EH (cell line): Measurements from ENCODE around the gene RELL2.

ENCODE experiments used
- DNase-seq: peaks from one replicate; pipeline ENCODE4 v3.0.0-alpha.2; 2015; ENCODE audit warnings: low read depth

RELL2 gene

GRCh38 chr5:141680178-141680577, 43.4 kb downstream of the RELL2 start:
- DNase-seq: no peak

- peak; percentile 60 for DNase-seq
Measured at GRCh38 chr5:141680751-141681201, 44.0 kb downstream of the RELL2 start.

- DNase-seq: no peak
Measured at GRCh38 chr5:141681295-141681694, 44.5 kb downstream of the RELL2 start.

GRCh38 chr5:141681695-141682641, 45.2 kb downstream of the RELL2 start, which contains the start of gene ARAP3:
ARAP3 (minus strand) TSS chr5:141682230; CDS start chr5:141680486, 1,744 bp downstream.
- peak; percentile 89 for DNase-seq

- DNase-seq: no peak
Measured at GRCh38 chr5:141683596-141684141, 46.9 kb downstream of the RELL2 start.

GRCh38 chr5:141685591-141685990, 48.8 kb downstream of the RELL2 start:
- DNase-seq: no peak

- no peak for DNase-seq
Measured at GRCh38 chr5:141686648-141687416, 50.0 kb downstream of the RELL2 start.
